Jurkat, Clone E6-1 (cell line): ENCODE data around the gene HOXD8.

Experiments used
- DNase-seq: peaks from one replicate; pipeline ENCODE4 v3.0.0-alpha.2; 2011; ENCODE audit warnings: low read depth, low spot score
- H3K4me3 ChIP-seq: 2 replicates; pipeline ENCODE4 v1.5.1; 2011; ENCODE audit warnings: mild to moderate bottlenecking, low read length, control low read depth, moderate library complexity

Gene HOXD8

GRCh38 chr2:176151442-176152287 is 22.2 kb downstream of the HOXD8 start, which contains the start of gene HOXD4:
HOXD4 (plus strand) TSS chr2:176151550; CDS start chr2:176151634, 84 bp downstream.
- H3K4me3 ChIP-seq = no peak within 1 kb of the TSS

DNA sequence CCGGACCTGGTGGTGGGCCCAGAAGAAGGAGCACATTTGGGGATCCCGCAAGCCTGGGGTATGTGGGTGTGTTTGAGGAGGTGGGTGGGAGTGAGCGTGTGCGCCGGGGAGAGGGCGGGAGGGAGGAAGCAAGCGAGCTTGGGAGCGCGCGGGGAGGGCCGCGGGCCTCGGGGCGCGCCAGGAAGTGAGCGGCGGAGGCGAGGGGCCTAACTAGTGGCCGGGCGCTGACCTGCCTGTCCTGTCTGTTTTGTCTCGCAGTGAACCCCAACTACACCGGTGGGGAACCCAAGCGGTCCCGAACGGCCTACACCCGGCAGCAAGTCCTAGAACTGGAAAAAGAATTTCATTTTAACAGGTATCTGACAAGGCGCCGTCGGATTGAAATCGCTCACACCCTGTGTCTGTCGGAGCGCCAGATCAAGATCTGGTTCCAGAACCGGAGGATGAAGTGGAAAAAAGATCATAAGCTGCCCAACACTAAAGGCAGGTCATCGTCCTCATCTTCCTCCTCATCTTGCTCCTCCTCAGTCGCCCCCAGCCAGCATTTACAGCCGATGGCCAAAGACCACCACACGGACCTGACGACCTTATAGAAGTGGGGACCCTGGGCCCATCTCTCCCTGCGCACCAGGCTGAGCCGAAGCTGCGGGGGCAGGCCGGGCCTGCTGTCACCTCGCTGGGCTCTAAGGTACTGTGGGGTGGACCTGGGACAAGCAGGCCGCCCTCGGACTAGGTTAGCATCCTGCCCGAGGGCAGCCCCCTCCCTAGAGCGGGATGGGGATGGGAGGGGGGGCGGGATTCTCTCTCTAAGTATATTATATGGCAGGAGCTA is 23.1 kb downstream of the HOXD8 start:
- no peak for DNase-seq
- H3K4me3 ChIP-seq = no peak overlapping the region

More at GRCh38 chr2:176151442-176152287, 22.2 kb downstream of the HOXD8 start, which contains the start of gene HOXD4:
- DNase-seq = no peak

DNA sequence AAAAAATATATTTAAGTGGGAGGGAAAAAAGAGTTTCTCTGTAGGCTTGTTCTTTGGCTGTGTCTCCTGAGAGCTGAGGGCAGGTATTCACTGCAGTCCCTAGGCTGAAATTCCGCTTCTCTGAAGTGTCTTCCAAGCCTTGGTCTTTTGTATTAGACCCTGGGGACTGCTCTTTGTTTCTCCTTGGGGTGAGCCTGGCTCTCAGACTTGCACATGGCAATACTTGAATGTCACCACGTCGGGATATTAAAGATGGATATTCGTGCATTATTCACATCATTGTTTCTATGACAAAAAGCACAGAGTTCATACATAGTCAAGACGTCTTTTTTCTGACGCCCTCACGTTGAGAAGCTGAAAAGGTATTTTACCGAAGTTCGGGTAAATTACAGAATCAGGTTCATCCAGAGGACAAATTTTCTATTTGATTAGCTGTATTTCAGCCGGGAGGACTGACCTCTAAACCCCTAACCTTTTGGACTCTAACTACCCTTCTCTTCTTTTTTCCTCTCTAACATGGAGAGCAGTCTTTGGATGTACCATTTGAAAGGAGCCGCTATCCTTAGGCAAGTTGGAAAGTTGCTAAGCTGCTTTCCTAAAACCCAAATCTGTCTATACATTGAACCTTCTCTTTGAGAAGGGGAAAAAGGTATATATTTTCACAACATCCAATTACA is 25.2 kb downstream of the HOXD8 start:
- no peak overlapping the region for H3K4me3 ChIP-seq
- DNase-seq = no peak

DNA sequence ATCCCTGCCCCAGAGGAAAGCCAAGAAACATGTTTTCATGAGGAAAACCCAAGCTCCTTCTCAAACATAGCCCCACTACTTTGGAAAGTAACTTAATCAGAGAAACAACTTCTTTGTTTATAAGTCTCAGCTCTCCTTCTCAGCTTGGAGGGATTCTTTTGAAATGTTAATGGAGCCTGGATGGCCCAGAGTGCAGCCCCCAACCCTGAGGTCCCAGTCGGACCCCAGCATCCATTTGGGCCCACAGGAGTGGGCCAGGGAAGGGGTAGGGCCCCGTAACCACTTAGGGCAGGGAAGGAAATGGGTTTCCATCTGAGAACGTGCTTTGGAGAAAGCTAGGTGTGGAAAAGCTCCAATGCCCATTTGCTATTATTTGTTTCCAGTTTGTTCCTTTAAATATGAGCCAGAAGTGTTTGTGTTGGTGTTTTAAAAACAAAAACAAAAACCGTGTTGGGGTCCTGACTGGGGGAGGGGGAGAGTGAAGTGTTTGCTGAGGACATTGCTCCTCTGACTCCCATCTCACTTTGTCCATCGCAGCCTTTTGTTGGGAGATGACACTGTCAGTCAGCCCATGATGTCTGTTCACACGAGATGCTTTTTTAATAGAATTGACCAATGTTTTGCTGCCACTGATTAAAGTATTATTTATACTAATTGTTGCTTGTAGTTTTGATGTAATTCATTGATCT is 26.0 kb downstream of the HOXD8 start:
- no peak overlapping the region for H3K4me3 ChIP-seq
- DNase-seq = no peak

DNA sequence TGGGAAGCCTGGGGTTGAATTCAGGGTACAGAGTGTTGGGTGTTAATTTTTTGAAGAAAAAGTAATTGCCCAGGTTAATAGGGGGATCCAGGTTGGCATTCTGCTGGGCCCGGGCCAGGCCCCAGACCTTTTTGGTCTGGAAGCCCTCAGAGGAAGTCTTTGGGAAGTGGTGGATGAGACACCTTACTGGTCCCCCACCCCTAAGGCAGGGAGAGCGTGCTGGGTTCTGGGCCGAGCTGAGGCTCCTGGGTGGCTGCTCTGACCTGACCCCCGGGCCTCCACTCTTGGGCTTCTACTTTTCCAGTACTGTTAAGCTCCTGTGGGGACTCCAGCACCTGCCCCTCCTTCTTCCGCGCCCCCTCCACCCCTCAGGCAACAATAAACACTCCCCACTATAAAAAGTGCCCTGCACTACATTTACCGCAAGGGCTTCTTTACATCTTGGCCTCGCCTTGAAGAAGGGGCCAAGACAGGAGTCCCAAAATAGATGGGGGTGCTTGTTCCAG is 26.8 kb downstream of the HOXD8 start:
- DNase-seq = no peak
- no peak overlapping the region for H3K4me3 ChIP-seq

GRCh38 chr2:176156807-176157498 is 27.4 kb downstream of the HOXD8 start, which contains the start of gene HOXD3:
HOXD3 (plus strand) TSS chr2:176157307; CDS start chr2:176169115, 11,808 bp downstream.
- DNase-seq = no peak
- H3K4me3 ChIP-seq = no peak within 1 kb of the TSS

DNA sequence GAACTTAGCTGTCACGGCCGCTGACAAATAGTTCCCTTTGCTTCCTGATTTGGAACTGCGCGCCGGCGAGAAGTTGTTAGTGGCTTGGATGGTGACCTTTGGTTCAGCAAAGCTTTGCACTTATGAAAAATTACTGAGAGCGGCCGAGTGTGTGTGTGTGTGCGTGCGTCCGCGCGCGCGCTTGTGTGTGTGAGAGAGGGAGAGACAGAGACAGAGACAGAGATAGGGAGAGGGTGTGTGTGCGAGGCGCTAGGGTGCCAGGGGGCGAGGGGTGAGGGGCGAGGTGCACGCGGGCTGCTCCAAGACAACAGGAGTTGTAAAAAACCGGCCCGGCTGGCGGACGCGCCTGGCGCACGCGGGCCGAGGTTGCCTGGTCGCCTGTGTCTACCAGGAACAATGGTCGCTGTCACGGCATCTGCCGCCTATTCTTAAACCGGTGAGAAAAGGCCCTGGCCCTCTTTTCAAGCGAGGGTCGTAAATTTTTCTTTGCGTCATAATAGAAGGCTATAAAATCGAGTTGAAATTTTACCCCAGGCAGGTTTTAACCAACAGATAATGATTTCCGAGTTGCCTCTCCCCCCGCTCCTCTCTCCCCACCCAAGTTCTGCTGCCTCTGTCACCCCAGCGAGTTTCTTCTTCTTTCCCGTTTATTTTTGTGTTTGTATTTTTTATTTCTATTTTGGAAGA is 28.1 kb downstream of the HOXD8 start:
- H3K4me3 ChIP-seq = no peak overlapping the region
- no peak for DNase-seq

GRCh38 chr2:176158186-176158591 is 28.7 kb downstream of the HOXD8 start:
- H3K4me3 ChIP-seq = no peak overlapping the region
- no peak for DNase-seq

GRCh38 chr2:176158855-176159662 is 29.6 kb downstream of the HOXD8 start:
- no peak for DNase-seq
- no peak overlapping the region for H3K4me3 ChIP-seq

- no peak overlapping the region for H3K4me3 ChIP-seq
- DNase-seq = no peak
Observed at GRCh38 chr2:176159663-176160250, 30.3 kb downstream of the HOXD8 start.

DNA sequence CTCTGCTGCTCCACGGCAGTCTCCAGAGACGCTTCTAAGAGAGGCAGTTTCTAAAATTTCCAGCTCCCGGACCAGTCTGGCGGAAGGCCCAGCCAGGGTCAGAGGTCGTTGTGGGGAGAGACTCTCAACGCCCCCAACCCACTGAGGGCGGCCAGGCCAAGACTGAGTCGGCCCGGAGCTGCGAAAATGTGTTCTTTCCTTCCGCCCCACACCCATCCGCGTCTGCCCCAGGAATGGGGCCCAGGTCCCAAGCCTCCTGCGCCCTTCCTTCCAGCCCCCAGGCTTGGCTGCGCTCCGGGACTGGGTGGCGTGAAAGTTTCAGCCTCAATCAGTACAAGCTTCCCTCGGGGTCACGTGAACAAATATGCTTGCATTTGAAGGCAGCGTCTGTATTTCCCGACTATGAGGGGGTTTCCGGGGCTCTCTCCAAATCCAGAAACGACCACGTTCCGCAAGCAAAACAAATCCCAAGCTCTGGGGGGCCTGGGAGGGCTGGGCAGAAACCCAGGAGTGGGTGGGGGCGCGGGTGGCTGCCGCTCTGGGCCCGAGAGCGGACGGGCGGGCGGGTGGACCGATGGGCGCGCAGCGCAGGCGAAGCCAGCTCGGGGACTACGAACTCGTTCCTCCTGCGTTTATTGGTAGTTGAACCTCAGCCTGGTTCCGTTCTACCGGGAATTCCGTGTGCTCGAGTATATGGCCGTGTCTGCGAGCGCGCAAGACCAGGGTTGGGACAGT is 30.9 kb downstream of the HOXD8 start:
- H3K4me3 ChIP-seq = no peak overlapping the region
- DNase-seq = no peak

GRCh38 chr2:176160986-176161824 is 31.7 kb downstream of the HOXD8 start:
- no peak overlapping the region for H3K4me3 ChIP-seq
- no peak for DNase-seq

- DNase-seq = no peak
- H3K4me3 ChIP-seq = no peak overlapping the region
Observed at GRCh38 chr2:176161825-176162626, 32.5 kb downstream of the HOXD8 start.
